Measurements from ENCODE around the gene POLA1. TPM values are rescaled to one million over a fixed set of nuclear protein-coding genes. Genes with fewer than 3 reads are reported as not detected.

POLA1 gene
- total RNA-seq, 1 donor from 2014 or later: 38.3 TPM

GRCh38 chrX:25012433-25012735, 318.7 kb downstream of the POLA1 start:
- peaks cover 2% of the 10 kb centered on the region for H3K4me1 Mint-ChIP-seq (ENCODE audit: low read depth)
- intact Hi-C loops (cut with micrococcal nuclease): loop anchor here (1.0 to 5.0 kb wide), 2 partner anchors 8 to 1675 kb away; no protein-coding TSS in a partner anchor
- H3K36me3 Mint-ChIP-seq (ENCODE audit: low read depth): no peaks in the 10 kb centered on the region
- no peaks in the 10 kb centered on the region for H3K9me3 Mint-ChIP-seq
- H3K27me3 Mint-ChIP-seq (ENCODE audit: insufficient read depth): peaks cover 62% of the 10 kb centered on the region
- no peak overlapping the region for H3K27ac Mint-ChIP-seq
- H3K4me3 Mint-ChIP-seq: no peak overlapping the region
- DNase-seq (ENCODE audit: low spot score): no peak

- Mint-ChIP-seq H3K27me3 (ENCODE audit: insufficient read depth) (peaks cover 62% of the 10 kb centered on the region), H3K4me1 (ENCODE audit: low read depth) (peaks cover 7% of the 10 kb centered on the region), H3K9me3 (no peaks in the 10 kb centered on the region), H3K27ac (no peak overlapping the region), H3K36me3 (ENCODE audit: low read depth) (no peaks in the 10 kb centered on the region), H3K4me3 (peak overlapping the region; percentile 78)
- DNase-seq (ENCODE audit: low spot score): no peak
- intact Hi-C loops (cut with micrococcal nuclease): loop anchor here (1.0 to 5.0 kb wide), 2 partner anchors 7 to 1676 kb away; no protein-coding TSS in a partner anchor
Observed at GRCh38 chrX:25012793-25013631, 319.3 kb downstream of the POLA1 start.

- peaks cover 7% of the 10 kb centered on the region for H3K4me1 Mint-ChIP-seq (ENCODE audit: low read depth)
- intact Hi-C loops (cut with micrococcal nuclease): loop anchor here (5.0 kb wide), 1 partner anchor 1676 kb away; no protein-coding TSS in a partner anchor
- H3K4me3 Mint-ChIP-seq: peak overlapping the region; percentile 53
- H3K9me3 Mint-ChIP-seq: no peaks in the 10 kb centered on the region
- no peak for DNase-seq (ENCODE audit: low spot score)
- H3K36me3 Mint-ChIP-seq (ENCODE audit: low read depth): no peaks in the 10 kb centered on the region
- peaks cover 60% of the 10 kb centered on the region for H3K27me3 Mint-ChIP-seq (ENCODE audit: insufficient read depth)
- peak overlapping the region; percentile 70 for H3K27ac Mint-ChIP-seq
Observed at GRCh38 chrX:25013632-25014365, 320.1 kb downstream of the POLA1 start.

DNA sequence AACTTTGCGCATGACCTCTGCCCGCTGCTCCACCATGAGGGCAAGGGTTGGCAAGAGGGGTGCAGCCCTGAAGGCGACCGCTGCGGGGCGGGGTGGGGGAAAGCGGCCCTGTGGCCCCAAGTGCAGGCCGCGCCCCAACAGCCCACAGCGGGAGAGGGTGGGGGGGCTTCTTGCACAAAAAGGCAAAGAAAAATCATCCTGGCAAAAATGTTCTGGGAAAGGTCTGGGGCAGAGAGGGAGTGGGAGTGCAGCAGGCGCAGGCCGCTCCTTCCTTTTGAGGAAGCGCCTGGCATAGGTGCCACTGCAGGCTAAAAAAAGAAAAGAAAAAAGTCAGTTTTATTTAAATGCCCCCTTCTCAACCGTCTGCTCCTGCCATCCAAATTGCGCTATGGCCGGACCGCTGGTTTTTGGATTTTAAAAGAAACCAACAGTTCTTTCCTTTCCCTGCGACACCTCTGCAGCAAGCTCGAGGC, 320.7 kb downstream of the POLA1 start:
- no peaks in the 10 kb centered on the region for H3K9me3 Mint-ChIP-seq
- H3K36me3 Mint-ChIP-seq (ENCODE audit: low read depth): no peaks in the 10 kb centered on the region
- intact Hi-C loops (cut with micrococcal nuclease): loop anchor here (5.0 kb wide), 1 partner anchor 1677 kb away; no protein-coding TSS in a partner anchor
- peaks cover 62% of the 10 kb centered on the region for H3K27me3 Mint-ChIP-seq (ENCODE audit: insufficient read depth)
- peak overlapping the region; percentile 53 for H3K4me3 Mint-ChIP-seq
- H3K4me1 Mint-ChIP-seq (ENCODE audit: low read depth): peaks cover 7% of the 10 kb centered on the region
- no peak for DNase-seq (ENCODE audit: low spot score)
- no peak overlapping the region for H3K27ac Mint-ChIP-seq

- no peaks in the 10 kb centered on the region for H3K36me3 Mint-ChIP-seq (ENCODE audit: low read depth)
- no peaks in the 10 kb centered on the region for H3K9me3 Mint-ChIP-seq
- peaks cover 7% of the 10 kb centered on the region for H3K4me1 Mint-ChIP-seq (ENCODE audit: low read depth)
- no peak within 1 kb of the TSS for H3K4me3 Mint-ChIP-seq
- H3K27me3 Mint-ChIP-seq (ENCODE audit: insufficient read depth): peaks cover 59% of the 10 kb centered on the region
- no peak for DNase-seq (ENCODE audit: low spot score)
- intact Hi-C loops (cut with micrococcal nuclease): no loop called here
- no peak within 1 kb of the TSS for H3K27ac Mint-ChIP-seq
Observed at GRCh38 chrX:25015486-25016360, 322.0 kb downstream of the POLA1 start, which contains the start of gene ARX. Gene ARX, minus strand, starts transcription at chrX:25015965. Its CDS starts 228 bp downstream, at chrX:25015737.

GRCh38 chrX:25016361-25016671, 322.6 kb downstream of the POLA1 start:
- no peak for DNase-seq (ENCODE audit: low spot score)
- intact Hi-C loops (cut with micrococcal nuclease): no loop called here
- peaks cover 10% of the 10 kb centered on the region for H3K4me1 Mint-ChIP-seq (ENCODE audit: low read depth)
- H3K27ac Mint-ChIP-seq: no peak overlapping the region
- H3K4me3 Mint-ChIP-seq: no peak overlapping the region
- H3K27me3 Mint-ChIP-seq (ENCODE audit: insufficient read depth): peaks cover 57% of the 10 kb centered on the region
- no peaks in the 10 kb centered on the region for H3K9me3 Mint-ChIP-seq
- no peaks in the 10 kb centered on the region for H3K36me3 Mint-ChIP-seq (ENCODE audit: low read depth)

GRCh38 chrX:25016938-25017598, 323.4 kb downstream of the POLA1 start:
- peaks cover 17% of the 10 kb centered on the region for H3K4me1 Mint-ChIP-seq (ENCODE audit: low read depth)
- intact Hi-C loops (cut with micrococcal nuclease): no loop called here
- H3K27ac Mint-ChIP-seq: peak overlapping the region; percentile 48
- no peaks in the 10 kb centered on the region for H3K9me3 Mint-ChIP-seq
- no peak for DNase-seq (ENCODE audit: low spot score)
- H3K36me3 Mint-ChIP-seq (ENCODE audit: low read depth): no peaks in the 10 kb centered on the region
- no peak overlapping the region for H3K4me3 Mint-ChIP-seq
- peaks cover 64% of the 10 kb centered on the region for H3K27me3 Mint-ChIP-seq (ENCODE audit: insufficient read depth)

DNA sequence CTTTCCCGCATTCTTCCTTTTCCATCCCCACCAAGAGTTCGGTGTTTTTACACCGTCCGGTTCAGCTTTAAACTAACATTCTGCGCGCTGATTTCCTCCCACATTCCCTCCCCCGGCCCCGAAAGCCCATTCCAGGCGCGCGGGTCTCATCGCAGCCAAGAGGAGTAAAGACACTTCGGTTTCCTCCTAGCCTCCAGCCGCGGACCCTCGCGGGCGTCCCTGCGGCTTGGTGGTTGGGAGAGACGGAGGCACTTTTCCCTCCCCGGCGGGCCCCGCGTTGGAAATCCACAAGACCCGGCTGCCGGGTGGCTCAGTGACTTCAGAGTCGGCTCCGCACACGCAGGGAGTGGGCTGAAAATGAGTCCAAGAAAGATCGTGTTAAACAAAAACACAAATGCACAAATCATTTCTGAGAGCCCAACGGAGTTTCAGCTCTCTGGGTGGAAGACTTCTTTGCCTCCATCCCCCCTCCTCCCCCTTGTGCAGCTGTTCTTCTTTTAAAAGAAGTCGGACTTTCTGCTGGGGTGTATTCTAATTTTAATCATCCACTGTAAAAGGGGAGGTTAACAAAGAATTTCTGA, 324.0 kb downstream of the POLA1 start:
- H3K36me3 Mint-ChIP-seq (ENCODE audit: low read depth): no peaks in the 10 kb centered on the region
- no peak for DNase-seq (ENCODE audit: low spot score)
- intact Hi-C loops (cut with micrococcal nuclease): no loop called here
- H3K27ac Mint-ChIP-seq: peak overlapping the region; percentile 48
- no peak overlapping the region for H3K4me3 Mint-ChIP-seq
- H3K9me3 Mint-ChIP-seq: no peaks in the 10 kb centered on the region
- peaks cover 64% of the 10 kb centered on the region for H3K27me3 Mint-ChIP-seq (ENCODE audit: insufficient read depth)
- peaks cover 20% of the 10 kb centered on the region for H3K4me1 Mint-ChIP-seq (ENCODE audit: low read depth)

GRCh38 chrX:25018682-25019081, 325.0 kb downstream of the POLA1 start:
- Mint-ChIP-seq H3K4me1 (ENCODE audit: low read depth) (peaks cover 20% of the 10 kb centered on the region), H3K4me3 (no peak overlapping the region), H3K27me3 (ENCODE audit: insufficient read depth) (peaks cover 69% of the 10 kb centered on the region), H3K27ac (peak overlapping the region; percentile 18), H3K36me3 (ENCODE audit: low read depth) (no peaks in the 10 kb centered on the region), H3K9me3 (no peaks in the 10 kb centered on the region)
- intact Hi-C loops (cut with micrococcal nuclease): no loop called here
- no peak for DNase-seq (ENCODE audit: low spot score)

GRCh38 chrX:25019707-25020390, 326.1 kb downstream of the POLA1 start:
- Mint-ChIP-seq H3K36me3 (ENCODE audit: low read depth) (no peaks in the 10 kb centered on the region), H3K27me3 (ENCODE audit: insufficient read depth) (peaks cover 72% of the 10 kb centered on the region), H3K4me3 (peak overlapping the region; percentile 19), H3K4me1 (ENCODE audit: low read depth) (peaks cover 20% of the 10 kb centered on the region), H3K9me3 (no peaks in the 10 kb centered on the region), H3K27ac (peak overlapping the region; percentile 58)
- no peak for DNase-seq (ENCODE audit: low spot score)
- intact Hi-C loops (cut with micrococcal nuclease): loop anchor here (1.0 to 5.0 kb wide), 4 partner anchors 8 to 181 kb away; no protein-coding TSS in a partner anchor

GRCh38 chrX:25020391-25020904, 326.7 kb downstream of the POLA1 start:
- Mint-ChIP-seq H3K9me3 (no peaks in the 10 kb centered on the region), H3K4me1 (ENCODE audit: low read depth) (peaks cover 20% of the 10 kb centered on the region), H3K27me3 (ENCODE audit: insufficient read depth) (peaks cover 72% of the 10 kb centered on the region), H3K27ac (peak overlapping the region; percentile 58), H3K36me3 (ENCODE audit: low read depth) (no peaks in the 10 kb centered on the region), H3K4me3 (peak overlapping the region; percentile 19)
- intact Hi-C loops (cut with micrococcal nuclease): loop anchor here (1.0 to 5.0 kb wide), 4 partner anchors 8 to 182 kb away; no protein-coding TSS in a partner anchor
- DNase-seq (ENCODE audit: low spot score): no peak

Data from activated T-helper 1 cell treated with anti-CD3 and anti-CD28 coated beads, Interleukin-12 subunit alpha, Interleukin-12 subunit beta, Interleukin-2, Interleukin-4 antibody, amounts not matched to agents 30 ng/mL and 10 ng/mL and 1 ng/mL, durations not matched to agents 14 hours and 24 hours and 36 hours (primary cell).